ENCODE data around the gene THRA.

DNA sequence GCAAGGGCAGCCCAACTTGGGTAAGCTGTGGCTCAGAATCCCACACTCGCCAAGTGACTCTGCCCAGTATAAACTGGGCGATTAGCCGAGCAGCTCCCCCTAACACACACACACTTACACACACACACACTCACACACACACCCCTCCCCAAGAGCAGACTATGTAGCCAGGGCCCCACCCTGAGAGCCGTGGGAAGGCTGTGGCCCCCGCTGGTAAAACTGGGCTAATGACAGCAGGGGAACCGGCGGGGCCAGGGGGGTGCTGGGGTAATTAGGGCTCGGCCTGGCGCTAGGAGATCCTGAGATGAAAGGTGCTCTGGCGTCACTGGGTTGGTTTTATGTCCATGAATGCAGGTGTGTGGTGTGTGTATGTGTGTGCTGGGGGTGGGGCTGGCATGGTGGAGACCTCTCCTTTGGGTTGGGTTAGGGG is 1.1 kb upstream of the THRA start:
- TF ChIP-seq, protein P1, sequence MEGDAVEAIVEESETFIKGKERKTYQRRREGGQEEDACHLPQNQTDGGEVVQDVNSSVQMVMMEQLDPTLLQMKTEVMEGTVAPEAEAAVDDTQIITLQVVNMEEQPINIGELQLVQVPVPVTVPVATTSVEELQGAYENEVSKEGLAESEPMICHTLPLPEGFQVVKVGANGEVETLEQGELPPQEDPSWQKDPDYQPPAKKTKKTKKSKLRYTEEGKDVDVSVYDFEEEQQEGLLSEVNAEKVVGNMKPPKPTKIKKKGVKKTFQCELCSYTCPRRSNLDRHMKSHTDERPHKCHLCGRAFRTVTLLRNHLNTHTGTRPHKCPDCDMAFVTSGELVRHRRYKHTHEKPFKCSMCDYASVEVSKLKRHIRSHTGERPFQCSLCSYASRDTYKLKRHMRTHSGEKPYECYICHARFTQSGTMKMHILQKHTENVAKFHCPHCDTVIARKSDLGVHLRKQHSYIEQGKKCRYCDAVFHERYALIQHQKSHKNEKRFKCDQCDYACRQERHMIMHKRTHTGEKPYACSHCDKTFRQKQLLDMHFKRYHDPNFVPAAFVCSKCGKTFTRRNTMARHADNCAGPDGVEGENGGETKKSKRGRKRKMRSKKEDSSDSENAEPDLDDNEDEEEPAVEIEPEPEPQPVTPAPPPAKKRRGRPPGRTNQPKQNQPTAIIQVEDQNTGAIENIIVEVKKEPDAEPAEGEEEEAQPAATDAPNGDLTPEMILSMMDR (IDR thresholded peaks at IDR 0.05): no peak
- TF ChIP-seq POLR2A (IDR thresholded peaks at IDR 0.05) (no peak), POLR2AphosphoS5 (IDR thresholded peaks at IDR 0.05) (no peak)
